Glutamatergic neuron (in vitro differentiated cells): ENCODE measurements around the gene ENDOV. TPM values are rescaled to one million over a fixed set of nuclear protein-coding genes. Genes with fewer than 3 reads are reported as not detected.

Source experiments
- DNase-seq: peaks from one replicate; pipeline ENCODE4 v3.0.0; 2022
- H3K27ac Mint-ChIP-seq: one replicate; pipeline ENCODE4 v1.8.0; 2020; ENCODE audit warnings: mild to moderate bottlenecking, mixed read lengths, inconsistent platforms; ENCODE audit not compliant: unreplicated experiment
- H3K27me3 Mint-ChIP-seq: one replicate; pipeline ENCODE4 v1.8.0; 2020; ENCODE audit warnings: mild to moderate bottlenecking, moderate library complexity, mixed read lengths, inconsistent platforms; ENCODE audit not compliant: unreplicated experiment
- H3K36me3 Mint-ChIP-seq: one replicate; pipeline ENCODE4 v1.8.0; 2020; ENCODE audit warnings: mild to moderate bottlenecking, mixed read lengths, inconsistent platforms; ENCODE audit not compliant: unreplicated experiment
- H3K4me1 Mint-ChIP-seq: one replicate; pipeline ENCODE4 v1.8.0; 2020; ENCODE audit warnings: mild to moderate bottlenecking, low read depth, mixed read lengths, inconsistent platforms; ENCODE audit not compliant: unreplicated experiment
- H3K4me3 Mint-ChIP-seq: one replicate; pipeline ENCODE4 v1.8.0; 2020; ENCODE audit warnings: mild to moderate bottlenecking, mixed read lengths, inconsistent platforms; ENCODE audit not compliant: unreplicated experiment
- H3K9me3 Mint-ChIP-seq: one replicate; pipeline ENCODE4 v1.8.0; 2020; ENCODE audit warnings: mild to moderate bottlenecking, moderate library complexity, mixed read lengths, inconsistent platforms; ENCODE audit not compliant: unreplicated experiment
- total RNA-seq: library from RNA; stranded (reverse); fragmentation: NEBNext Ultra II Directional; extraction: Animal tissue kit (Norgen Biotek cat#: 25700); gene quantifications from one replicate; pipeline ENCODE4 v1.2.1, GENCODE V29; 2021; ENCODE audit not compliant: unreplicated experiment
- TF ChIP-seq, protein P1 (sequence below): fragments of 200-600 bp; sonication (generic); IDR thresholded peaks from one replicate; pipeline ENCODE4 v1.5.0; 2021; ENCODE audit not compliant: partially characterized antibody, unreplicated experiment

ENDOV gene
- total RNA-seq, 1 donor from 2014 or later, result 42.1 TPM

DNA sequence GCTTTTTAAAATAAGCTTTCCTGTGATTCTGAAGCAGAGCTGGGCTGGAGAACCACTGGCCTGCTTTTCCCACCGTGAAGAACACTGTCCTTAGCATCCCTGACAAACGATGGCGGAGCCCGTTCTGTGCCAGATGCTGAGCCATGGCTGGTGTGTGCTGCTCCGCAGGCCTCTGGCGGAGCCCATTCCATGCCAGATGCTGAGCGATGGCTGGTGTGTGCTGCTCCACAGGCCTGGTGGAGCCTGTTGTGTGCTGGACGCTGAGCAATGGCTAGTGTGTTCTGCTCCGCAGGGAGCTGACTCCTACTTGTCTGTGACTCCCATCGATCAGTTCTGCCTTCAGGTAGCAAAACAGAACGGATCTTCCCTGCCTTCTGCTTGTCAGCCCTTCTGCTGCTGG, 4.3 kb downstream of the ENDOV start:
- peaks cover 8% of the 10 kb centered on the region for H3K9me3 Mint-ChIP-seq
- H3K4me3 Mint-ChIP-seq, result peak overlapping the region; percentile 58
- TF ChIP-seq, protein P1, sequence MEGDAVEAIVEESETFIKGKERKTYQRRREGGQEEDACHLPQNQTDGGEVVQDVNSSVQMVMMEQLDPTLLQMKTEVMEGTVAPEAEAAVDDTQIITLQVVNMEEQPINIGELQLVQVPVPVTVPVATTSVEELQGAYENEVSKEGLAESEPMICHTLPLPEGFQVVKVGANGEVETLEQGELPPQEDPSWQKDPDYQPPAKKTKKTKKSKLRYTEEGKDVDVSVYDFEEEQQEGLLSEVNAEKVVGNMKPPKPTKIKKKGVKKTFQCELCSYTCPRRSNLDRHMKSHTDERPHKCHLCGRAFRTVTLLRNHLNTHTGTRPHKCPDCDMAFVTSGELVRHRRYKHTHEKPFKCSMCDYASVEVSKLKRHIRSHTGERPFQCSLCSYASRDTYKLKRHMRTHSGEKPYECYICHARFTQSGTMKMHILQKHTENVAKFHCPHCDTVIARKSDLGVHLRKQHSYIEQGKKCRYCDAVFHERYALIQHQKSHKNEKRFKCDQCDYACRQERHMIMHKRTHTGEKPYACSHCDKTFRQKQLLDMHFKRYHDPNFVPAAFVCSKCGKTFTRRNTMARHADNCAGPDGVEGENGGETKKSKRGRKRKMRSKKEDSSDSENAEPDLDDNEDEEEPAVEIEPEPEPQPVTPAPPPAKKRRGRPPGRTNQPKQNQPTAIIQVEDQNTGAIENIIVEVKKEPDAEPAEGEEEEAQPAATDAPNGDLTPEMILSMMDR, result no peak
- H3K27ac Mint-ChIP-seq, result peak overlapping the region; percentile 74
- peaks cover 8% of the 10 kb centered on the region for H3K4me1 Mint-ChIP-seq
- H3K27me3 Mint-ChIP-seq, result peaks cover 12% of the 10 kb centered on the region
- DNase-seq, result no peak
- no peaks in the 10 kb centered on the region for H3K36me3 Mint-ChIP-seq

DNA sequence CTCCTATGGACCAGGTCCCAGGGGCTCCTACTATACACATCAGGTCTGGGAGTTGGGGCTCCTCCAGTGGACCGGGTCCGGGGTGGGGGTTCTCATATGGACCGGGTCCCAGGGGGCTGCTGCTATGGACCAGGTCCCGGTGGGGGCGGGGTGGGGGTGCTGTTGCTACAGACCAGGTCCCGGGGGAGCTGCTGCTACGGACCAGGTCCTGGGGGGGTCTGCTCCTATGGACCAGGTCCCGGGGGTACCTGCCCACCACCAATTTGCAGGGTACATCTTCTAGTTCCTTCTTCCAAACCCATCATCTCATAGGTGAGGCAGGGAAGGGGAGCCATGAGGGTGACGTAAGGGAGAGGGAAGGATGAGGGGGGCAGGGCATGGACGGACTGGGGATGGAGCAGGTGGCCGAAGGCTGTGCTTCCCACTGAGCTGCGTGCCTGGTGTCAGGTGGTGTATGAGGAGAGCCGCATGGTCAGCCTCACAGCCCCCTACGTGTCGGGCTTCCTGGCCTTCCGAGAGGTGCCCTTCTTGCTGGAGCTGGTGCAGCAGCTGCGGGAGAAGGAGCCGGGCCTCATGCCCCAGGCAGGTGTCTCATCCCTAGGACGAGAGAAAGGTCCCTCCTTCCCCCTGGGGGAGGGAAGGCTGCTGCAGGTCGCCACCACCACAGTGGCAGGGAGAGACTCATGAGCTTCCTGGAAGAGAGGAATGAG, 6.6 kb downstream of the ENDOV start:
- H3K4me3 Mint-ChIP-seq, result no peak overlapping the region

DNA sequence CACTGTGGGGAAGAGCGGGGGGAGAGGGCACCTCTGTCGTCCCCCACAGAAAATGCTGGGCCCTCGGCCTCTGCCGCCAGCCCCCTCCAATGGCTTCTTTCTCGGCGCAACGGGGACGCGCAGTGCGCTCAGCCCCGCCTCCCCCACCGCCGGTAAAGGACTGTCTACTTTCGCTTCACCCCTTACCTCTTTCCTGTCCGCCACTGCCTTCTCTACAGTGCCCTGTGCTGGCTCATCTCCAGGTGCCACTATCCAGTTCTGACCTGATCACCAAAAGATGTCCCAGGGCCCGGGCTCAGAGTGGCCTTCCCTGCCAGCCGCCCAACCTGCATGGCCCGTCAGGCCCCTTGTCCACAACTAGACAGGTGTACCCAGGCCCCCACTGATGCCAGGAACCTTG, 7.3 kb downstream of the ENDOV start:
- Mint-ChIP-seq H3K27ac (no peak overlapping the region), H3K36me3 (no peaks in the 10 kb centered on the region), H3K9me3 (peaks cover 5% of the 10 kb centered on the region), H3K4me1 (peaks cover 7% of the 10 kb centered on the region), H3K27me3 (peaks cover 14% of the 10 kb centered on the region), H3K4me3 (no peak overlapping the region)
- TF ChIP-seq, protein P1, result no peak
- no peak for DNase-seq

More for the DNA sequence above, 6.6 kb downstream of the ENDOV start:
- Mint-ChIP-seq H3K9me3 (peaks cover 5% of the 10 kb centered on the region), H3K27ac (no peak overlapping the region), H3K36me3 (no peaks in the 10 kb centered on the region), H3K27me3 (peaks cover 13% of the 10 kb centered on the region), H3K4me1 (peaks cover 5% of the 10 kb centered on the region)
- TF ChIP-seq, protein P1, result no peak
- no peak for DNase-seq

DNA sequence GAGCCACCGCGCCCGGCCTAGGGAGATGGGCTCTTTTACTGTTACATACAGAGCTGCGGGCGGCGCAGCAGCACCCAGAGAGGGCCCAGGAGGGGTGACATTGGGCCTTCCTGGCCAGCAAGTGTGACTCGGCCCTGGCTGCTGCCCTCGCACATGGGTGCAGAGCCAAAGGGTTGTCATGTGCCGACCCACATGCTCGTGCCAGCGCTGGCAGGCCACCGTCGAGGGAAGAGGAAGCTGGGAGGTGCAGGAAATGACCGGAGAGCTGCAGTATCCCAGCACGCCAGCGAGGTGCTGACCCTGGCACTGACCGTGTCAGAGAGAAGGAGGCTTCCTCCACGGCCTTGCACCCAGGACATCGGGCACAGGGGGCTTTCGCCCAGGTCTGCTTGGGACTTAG, 8.0 kb downstream of the ENDOV start:
- Mint-ChIP-seq H3K4me3 (no peak overlapping the region), H3K27ac (no peak overlapping the region), H3K27me3 (peaks cover 14% of the 10 kb centered on the region), H3K9me3 (peaks cover 5% of the 10 kb centered on the region), H3K36me3 (no peaks in the 10 kb centered on the region), H3K4me1 (peaks cover 7% of the 10 kb centered on the region)
- DNase-seq, result no peak
- TF ChIP-seq, protein P1, result no peak

DNA sequence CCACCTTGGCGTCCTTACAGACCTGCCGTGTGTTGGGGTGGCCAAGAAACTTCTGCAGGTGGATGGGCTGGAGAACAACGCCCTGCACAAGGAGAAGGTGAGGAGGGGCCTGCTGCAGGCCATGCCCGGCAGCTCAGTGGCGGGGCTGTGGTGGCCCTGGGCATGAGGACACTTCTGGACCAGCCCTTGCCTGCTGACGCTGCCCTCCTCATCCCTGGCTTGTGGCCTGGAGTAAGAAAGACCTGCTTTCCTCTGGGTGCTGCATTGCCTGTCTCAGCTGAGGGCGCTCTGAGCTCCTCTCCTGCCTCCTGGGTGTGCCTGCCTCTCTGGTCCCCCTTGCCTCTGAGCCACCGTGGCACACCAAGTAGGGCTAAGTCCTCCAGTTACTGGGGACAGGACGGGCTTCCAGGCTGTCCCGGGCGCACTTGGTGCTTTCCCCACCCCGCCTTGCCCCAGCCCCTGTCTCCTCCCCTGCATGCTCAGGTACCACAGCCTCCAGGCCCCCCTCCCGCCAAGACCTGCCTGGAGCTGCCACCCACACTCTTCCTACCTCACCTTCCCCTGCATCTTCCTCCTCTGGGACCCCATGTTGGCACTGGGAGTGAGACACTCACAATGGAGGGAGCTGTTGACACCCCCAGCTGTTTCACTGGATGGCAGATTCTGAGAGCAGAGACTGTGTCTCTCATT, 8.7 kb downstream of the ENDOV start:
- H3K36me3 Mint-ChIP-seq, result no peaks in the 10 kb centered on the region

More for the DNA sequence above, 8.7 kb downstream of the ENDOV start:
- no peak for DNase-seq
- Mint-ChIP-seq H3K9me3 (peaks cover 5% of the 10 kb centered on the region), H3K4me1 (peaks cover 7% of the 10 kb centered on the region), H3K27ac (no peak overlapping the region), H3K4me3 (no peak overlapping the region), H3K27me3 (peaks cover 10% of the 10 kb centered on the region)
- TF ChIP-seq, protein P1, result no peak
